Activated CD8-positive, alpha-beta memory T cell treated with anti-CD3 and anti-CD28 coated beads for 4 hours (primary cell): ENCODE results near the gene DNAJB7.
"Not testable (repeated sequence)": the region's sequence is repeated elsewhere in the genome, so short reads cannot be mapped to it uniquely, and the experiment has no call there.

Experiments
- DNase-seq, 2 donors: peaks; one replicate each; pipeline ENCODE4 v3.0.0-alpha.2; 2020; ENCODE audit warnings: low read depth in 2 of 2

DNAJB7 gene

GRCh38 chr22:40862013-40862412 is at the start of gene DNAJB7:
TSS of gene DNAJB7 (minus strand) at chr22:40862113. CDS start at chr22:40861994, 119 bp downstream.
- no peak for DNase-seq

GRCh38 chr22:40908895-40909294 is 47.0 kb upstream of the DNAJB7 start:
- no peak for DNase-seq

- DNase-seq, result no peak
These were observed 42.2 kb upstream of the DNAJB7 start for GRCh38 chr22:40904101-40904500.

DNA sequence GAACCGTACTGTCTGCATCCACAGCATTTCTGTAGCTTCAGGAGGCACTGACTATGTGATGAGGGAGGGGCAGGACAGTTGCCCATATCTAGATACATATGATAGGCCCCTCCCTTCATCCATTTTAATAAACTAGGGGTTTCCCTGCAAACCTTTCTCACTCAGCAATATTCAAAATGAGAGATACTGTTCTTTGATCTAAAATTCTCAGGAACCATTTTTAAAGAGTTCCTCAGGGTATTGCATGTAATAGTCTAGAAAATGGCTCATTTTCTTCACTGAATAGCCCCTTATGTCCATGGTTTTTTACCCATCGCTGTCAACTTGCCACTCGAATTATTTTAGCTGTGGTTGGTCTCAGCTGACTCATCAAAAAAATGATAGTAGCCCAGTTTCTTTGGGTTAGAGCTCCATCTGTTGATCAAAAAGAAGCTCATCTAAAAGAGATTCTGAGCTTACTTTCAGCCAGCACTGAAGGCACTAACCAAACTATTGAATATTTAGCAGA is 37.0 kb upstream of the DNAJB7 start:
- no peak for DNase-seq

- no peak for DNase-seq
These were observed 32.5 kb upstream of the DNAJB7 start for GRCh38 chr22:40894417-40894816.

GRCh38 chr22:40890881-40891280 is 29.0 kb upstream of the DNAJB7 start:
- no peak for DNase-seq

DNA sequence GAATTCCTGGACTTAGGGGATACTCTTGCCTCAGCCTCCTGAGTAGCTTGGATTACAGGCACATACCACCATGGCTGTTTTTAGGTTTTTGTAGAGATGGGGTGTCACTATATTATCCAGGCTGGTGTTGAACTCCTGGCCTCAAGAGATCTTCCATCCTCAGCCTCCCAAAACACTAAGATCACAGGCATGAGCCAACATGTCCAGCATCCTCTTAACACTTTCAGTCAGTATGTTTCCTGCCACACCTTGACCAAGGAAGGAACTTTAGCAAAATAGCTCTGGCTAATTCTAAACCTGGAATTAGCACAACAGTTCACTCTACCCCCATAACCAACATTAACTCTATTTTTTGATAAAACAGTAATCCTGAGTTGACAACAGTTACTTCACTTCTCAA is 27.2 kb upstream of the DNAJB7 start:
- DNase-seq, result no peak

DNA sequence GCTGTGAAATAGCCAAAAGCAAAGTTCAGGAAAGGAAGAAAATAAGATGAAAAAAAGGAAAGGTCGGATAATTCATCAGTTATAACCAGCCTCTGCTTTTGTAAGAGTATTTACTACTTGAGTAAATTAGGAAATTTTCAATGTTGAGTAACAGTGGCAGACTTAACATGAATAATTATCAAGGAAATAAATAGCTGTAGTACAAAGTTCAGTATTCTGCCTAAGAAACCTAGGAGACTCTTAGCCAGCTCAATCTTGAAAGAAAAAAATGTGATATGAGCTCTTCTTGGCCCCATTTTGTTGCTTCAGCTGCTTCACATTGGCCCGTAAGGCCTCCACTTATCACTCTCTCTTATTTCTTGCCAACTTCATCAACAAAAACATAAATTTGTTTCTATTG is 17.0 kb upstream of the DNAJB7 start:
- DNase-seq, result no peak

DNA sequence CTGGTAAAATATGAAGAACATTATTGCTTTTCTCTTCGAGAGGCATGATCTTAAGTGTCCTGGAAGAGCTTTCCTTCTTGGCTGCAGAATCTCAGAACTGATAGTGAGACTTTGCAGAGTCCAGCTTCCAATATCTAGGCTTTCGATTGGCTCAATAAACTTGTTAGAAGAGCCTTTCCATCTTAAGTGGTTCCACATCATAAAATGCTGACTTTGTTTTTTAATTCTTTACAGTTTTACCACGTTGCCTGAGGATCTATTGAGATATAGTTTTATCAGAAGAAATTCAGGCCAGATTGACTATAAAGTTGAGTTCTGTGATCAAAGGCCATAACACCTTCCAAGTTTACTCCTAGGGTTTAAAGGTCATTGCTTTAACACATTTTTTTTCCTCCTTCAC is 15.6 kb upstream of the DNAJB7 start:
- no peak for DNase-seq

- no peak for DNase-seq
These were observed 15.0 kb upstream of the DNAJB7 start for GRCh38 chr22:40876907-40877306.

- DNase-seq, result no peak
These were observed 13.2 kb upstream of the DNAJB7 start for GRCh38 chr22:40875111-40875510.

GRCh38 chr22:40874016-40874415 is 12.1 kb upstream of the DNAJB7 start:
- no peak for DNase-seq

GRCh38 chr22:40868379-40868778 is 6.5 kb upstream of the DNAJB7 start:
- not testable (repeated sequence) for DNase-seq

DNA sequence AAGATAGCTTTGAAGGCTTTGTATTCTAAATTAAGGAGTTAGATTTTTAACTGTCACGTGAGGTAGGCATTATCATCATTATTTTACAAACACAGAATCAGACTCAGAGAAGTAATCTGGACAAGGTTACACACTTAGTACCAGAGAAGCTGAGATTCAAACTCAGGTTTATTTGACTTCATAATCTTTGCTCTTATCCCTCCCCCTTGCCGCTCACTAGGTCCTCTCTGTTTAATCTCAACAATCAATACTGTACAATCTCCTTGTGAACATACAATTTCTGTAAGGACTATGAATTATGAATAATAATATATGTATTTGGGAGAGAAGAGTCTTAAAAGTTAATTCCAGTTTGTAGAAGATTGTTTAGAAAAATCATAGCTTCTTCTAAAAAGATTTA is 5.2 kb upstream of the DNAJB7 start:
- DNase-seq, result no peak

DNA sequence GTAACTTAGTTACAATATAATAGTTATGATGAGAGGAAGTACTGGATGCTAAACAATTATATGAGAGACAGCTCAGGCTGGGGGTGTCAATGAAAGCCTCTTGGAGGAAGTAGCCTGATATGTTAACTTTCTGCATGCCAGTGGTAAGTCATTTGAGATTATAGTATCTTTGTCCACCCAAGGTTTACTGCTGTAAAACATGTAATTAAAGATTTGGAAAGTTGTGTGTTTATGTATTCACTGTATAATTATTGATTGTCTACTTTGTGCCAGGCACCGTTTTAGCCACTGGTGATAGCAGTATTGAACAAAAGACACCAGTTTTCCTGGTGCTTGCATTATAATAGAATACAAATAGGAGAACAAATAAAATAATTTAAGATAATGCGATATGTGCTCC is 624 bp upstream of the DNAJB7 start:
- DNase-seq, result no peak

- no peak for DNase-seq
These were observed 4.5 kb downstream of the DNAJB7 start for GRCh38 chr22:40857309-40857855.

DNA sequence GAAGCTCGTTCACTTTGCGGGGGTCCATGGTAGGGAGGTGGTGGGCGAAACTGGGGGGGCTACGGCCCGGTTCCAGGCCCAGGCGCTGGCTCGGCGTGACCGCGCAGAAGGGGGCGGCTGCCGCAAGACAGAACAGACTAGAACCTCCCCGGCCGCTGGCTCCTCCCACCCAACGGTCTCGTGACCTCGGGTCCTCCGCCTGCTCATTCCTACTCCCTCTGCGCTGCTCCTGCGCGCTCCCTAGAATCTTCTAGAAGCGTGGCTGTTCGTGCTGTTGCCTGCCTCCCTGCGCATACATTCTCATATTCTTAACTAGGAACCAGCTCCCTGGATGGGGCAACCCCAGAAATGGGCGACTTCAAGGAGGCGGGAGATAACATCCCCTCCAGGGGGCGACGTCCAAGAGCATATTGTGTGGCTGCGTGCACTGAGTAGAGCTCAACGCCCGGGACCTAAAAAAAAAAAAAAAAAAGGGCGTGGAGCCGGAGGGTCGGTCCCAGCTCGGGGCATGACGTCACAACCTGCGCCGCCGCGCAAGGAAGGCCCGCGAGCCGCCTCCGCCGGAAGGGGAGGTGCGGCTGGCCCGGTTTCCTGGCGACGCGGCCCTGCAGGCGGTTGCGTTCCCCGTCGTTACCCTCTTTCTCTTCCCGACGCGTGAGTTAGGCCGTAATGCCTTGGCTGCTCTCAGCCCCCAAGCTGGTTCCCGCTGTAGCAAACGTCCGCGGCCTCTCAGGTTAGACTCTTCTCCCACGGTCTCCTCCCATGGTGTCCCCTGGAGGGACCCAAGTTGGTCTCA is 5.2 kb downstream of the DNAJB7 start, which contains the start of the genes ST13 and XPNPEP3:
Gene ST13 (minus strand): TSS at position 127 of the 796 bp plus-strand sequence. CDS start 99 bp downstream, at position 28.
Gene XPNPEP3 (plus strand): TSS at position 636 of the 796 bp plus-strand sequence. CDS start 34 bp downstream, at position 670.
- peak; percentile 93 to 94 for DNase-seq

GRCh38 chr22:40855979-40856512 is 5.9 kb downstream of the DNAJB7 start:
- no peak for DNase-seq

DNA sequence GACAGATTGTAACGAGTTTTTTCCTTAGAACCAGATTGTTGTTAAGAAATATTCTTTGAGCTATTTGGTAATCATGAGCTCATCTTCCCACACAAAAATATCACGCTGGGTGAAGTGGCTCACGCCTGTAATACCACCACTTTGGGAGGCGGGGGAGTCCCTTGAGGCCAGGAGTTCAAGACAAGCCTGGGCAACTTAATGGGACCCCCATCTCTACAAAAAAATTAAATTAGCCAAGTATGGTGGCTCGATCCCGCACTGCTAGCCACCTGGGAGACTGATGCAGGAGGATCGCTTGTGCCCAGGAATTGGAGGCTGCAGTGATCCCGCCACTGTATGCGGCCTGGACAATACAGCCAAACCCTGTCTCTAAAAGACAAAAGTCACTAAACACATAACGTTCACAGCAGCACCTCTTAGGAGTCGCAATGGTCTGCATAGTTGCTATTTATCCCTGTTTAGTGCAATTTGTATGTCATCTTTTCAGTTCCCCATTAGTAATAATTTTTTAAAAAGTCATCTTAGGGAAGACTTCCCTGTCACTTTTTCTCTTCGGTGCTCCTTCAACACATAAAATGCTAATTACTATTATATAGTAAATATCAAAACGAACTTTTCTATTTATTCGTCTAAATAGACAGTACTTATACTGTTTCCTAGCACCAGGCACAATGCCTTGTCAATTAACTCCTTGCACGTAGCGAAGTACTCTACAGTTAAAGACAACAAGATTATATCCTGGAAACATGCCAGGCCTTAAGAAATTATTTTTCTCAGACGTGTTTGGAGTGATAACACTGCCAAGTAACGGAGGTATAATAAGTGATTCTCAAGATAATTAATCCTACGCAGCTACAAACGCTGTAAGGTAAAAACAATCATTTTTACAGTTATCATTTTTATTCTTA is 6.6 kb downstream of the DNAJB7 start:
- DNase-seq, result no peak

DNA sequence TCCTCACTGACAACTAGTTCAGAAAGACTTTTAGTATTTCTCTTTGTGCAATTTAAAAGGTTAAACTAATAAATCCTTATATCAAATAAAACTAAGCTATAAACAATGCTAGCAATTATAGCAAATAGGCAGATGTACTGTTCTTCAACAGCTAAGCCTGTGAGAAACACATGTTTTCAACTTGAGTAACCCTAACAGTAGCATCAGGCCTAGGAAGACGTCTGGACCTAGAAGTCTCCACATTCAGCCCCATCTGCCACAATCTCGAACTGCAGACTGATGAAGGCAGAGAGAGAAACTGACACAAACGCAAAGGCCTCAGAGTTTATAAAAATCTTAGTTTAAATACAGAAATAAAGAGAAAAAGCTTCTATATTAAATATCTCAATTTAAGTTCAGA is 8.0 kb downstream of the DNAJB7 start:
- DNase-seq, result no peak

- no peak for DNase-seq
These were observed 8.6 kb downstream of the DNAJB7 start for GRCh38 chr22:40853333-40853732.

DNA sequence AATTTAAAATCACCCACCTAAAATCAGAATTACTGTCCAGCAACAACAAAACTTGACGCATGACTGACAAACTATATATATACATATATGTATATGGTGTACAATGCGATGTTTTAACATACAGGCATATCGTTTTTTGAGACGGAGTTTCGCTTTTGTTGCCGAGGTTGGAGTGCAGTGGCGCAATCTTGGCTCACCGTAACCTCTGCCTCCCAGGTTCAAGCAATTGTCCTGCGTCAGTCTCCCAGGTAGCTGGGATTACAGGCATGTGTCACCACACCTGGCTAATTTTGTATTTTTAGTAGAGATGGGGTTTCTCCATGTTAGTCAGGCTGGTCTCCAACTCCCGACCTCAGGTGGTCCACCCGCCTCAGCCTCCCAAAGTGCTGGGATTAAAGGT is 16.1 kb downstream of the DNAJB7 start:
- DNase-seq, result not testable (repeated sequence)
